MM.1S (cell line): ENCODE data around the gene GAA.

Experiments used
- CTCF ChIP-seq: fragments of 300-600 bp; sonication (generic); IDR thresholded peaks from 2 replicates; pipeline ENCODE4 v1.5.1; 2016; ENCODE audit warnings: antibody characterized with exemption, low read length, mixed read lengths
- EZH2 ChIP-seq: fragments of 300-600 bp; sonication (generic); optimal IDR thresholded peaks from 2 replicates; pipeline ENCODE3; 2017; ENCODE audit warnings: low read depth, mild to moderate bottlenecking, antibody characterized with exemption, low read length, mixed read lengths

GRCh38 chr17:80082403-80083135 lies 18.8 kb upstream of the GAA start:
- TF ChIP-seq CTCF, result peak; percentile 72
- TF ChIP-seq EZH2, result no peak
